ENCODE data around the gene BMAL2.

DNA sequence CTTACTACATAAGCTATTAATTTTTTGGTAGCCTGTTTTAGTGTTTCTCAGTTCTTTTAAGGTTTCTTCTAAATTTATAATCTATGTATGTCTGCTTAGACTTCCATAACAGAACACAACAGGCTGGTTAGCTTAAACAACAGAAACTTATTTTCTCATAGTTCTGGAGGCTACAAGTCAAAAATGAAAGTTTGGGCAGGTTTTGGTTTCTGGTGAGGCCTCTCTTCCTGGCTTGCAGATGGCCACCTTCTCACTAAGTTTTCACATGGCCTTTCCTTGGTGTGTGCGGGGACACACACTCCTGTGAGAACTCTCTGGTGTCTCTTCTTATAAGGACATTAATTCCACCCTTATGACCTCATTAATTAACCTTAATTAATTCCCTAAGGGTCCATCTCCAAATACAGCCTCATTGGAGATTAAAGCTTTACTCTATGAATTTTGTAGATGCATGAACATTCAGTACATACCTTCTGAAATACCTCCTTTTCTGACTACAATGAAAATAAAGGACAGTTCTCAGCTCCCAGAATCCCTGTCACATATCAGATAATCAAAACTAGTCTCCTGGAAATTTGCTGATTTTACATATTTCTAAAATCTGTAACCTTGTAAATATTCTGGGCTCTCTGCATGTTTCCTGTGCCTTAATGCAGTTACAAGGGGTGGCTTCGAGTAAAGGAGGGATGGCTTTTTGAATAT is 23.2 kb upstream of the BMAL2 start:
- no peak for TF ChIP-seq POLR2AphosphoS5 (IDR thresholded peaks at IDR 0.05; ENCODE audit: low read depth)
- TF ChIP-seq EZH2 (IDR thresholded peaks at IDR 0.05; ENCODE audit: low read depth, unreplicated experiment) = no peak
- TF ChIP-seq, protein P1, sequence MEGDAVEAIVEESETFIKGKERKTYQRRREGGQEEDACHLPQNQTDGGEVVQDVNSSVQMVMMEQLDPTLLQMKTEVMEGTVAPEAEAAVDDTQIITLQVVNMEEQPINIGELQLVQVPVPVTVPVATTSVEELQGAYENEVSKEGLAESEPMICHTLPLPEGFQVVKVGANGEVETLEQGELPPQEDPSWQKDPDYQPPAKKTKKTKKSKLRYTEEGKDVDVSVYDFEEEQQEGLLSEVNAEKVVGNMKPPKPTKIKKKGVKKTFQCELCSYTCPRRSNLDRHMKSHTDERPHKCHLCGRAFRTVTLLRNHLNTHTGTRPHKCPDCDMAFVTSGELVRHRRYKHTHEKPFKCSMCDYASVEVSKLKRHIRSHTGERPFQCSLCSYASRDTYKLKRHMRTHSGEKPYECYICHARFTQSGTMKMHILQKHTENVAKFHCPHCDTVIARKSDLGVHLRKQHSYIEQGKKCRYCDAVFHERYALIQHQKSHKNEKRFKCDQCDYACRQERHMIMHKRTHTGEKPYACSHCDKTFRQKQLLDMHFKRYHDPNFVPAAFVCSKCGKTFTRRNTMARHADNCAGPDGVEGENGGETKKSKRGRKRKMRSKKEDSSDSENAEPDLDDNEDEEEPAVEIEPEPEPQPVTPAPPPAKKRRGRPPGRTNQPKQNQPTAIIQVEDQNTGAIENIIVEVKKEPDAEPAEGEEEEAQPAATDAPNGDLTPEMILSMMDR (conservative IDR thresholded peaks at IDR 0.05; ENCODE audit: low read depth in 2 of 2) = no peak
- TF ChIP-seq, protein P2, sequence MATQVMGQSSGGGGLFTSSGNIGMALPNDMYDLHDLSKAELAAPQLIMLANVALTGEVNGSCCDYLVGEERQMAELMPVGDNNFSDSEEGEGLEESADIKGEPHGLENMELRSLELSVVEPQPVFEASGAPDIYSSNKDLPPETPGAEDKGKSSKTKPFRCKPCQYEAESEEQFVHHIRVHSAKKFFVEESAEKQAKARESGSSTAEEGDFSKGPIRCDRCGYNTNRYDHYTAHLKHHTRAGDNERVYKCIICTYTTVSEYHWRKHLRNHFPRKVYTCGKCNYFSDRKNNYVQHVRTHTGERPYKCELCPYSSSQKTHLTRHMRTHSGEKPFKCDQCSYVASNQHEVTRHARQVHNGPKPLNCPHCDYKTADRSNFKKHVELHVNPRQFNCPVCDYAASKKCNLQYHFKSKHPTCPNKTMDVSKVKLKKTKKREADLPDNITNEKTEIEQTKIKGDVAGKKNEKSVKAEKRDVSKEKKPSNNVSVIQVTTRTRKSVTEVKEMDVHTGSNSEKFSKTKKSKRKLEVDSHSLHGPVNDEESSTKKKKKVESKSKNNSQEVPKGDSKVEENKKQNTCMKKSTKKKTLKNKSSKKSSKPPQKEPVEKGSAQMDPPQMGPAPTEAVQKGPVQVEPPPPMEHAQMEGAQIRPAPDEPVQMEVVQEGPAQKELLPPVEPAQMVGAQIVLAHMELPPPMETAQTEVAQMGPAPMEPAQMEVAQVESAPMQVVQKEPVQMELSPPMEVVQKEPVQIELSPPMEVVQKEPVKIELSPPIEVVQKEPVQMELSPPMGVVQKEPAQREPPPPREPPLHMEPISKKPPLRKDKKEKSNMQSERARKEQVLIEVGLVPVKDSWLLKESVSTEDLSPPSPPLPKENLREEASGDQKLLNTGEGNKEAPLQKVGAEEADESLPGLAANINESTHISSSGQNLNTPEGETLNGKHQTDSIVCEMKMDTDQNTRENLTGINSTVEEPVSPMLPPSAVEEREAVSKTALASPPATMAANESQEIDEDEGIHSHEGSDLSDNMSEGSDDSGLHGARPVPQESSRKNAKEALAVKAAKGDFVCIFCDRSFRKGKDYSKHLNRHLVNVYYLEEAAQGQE (IDR thresholded peaks at IDR 0.05; ENCODE audit: unreplicated experiment) = no peak
- TF ChIP-seq EZH2phosphoT487 (IDR thresholded peaks at IDR 0.05; ENCODE audit: unreplicated experiment) = no peak
- TF ChIP-seq CREB1 (CRISPR knock-in tag; IDR thresholded peaks at IDR 0.05; ENCODE audit: low read depth) = no peak
